ENCODE measurements around the gene DVL3. TPM values are rescaled to one million over a fixed set of nuclear protein-coding genes. Genes with fewer than 3 reads are reported as not detected.

DVL3 gene
- total RNA-seq, 1 donor from 2014 or later, result 55.1 TPM

DNA sequence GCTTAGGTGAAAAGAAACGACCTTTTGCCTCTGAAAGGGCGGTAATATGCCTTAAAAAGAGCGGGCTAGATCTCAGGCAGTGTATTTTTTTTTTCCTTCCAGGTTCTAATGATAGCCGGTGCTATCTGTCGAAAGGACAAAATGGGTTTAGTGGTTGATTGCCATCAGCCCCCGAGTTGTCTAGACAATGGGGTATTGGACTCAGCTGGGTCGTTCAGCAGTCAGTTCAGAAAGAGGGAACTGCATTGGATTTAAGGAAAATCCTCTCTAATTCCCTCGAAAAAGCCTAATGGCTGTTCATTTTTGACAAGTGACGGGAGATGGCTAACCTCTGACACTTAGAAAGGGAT lies 19.3 kb upstream of the DVL3 start:
- Histone ChIP-seq H3K9me3 (no peaks in the 10 kb centered on the region), H3K4me3 (peak overlapping the region; percentile 99), H3K27ac (peak overlapping the region; percentile 92), H3K36me3 (peaks cover 37% of the 10 kb centered on the region), H3K27me3 (ENCODE audit: low read depth) (no peaks in the 10 kb centered on the region), H3K4me1 (peaks cover 23% of the 10 kb centered on the region)
- ATAC-seq, result no peak
- no peak for DNase-seq
- TF ChIP-seq, protein P1, sequence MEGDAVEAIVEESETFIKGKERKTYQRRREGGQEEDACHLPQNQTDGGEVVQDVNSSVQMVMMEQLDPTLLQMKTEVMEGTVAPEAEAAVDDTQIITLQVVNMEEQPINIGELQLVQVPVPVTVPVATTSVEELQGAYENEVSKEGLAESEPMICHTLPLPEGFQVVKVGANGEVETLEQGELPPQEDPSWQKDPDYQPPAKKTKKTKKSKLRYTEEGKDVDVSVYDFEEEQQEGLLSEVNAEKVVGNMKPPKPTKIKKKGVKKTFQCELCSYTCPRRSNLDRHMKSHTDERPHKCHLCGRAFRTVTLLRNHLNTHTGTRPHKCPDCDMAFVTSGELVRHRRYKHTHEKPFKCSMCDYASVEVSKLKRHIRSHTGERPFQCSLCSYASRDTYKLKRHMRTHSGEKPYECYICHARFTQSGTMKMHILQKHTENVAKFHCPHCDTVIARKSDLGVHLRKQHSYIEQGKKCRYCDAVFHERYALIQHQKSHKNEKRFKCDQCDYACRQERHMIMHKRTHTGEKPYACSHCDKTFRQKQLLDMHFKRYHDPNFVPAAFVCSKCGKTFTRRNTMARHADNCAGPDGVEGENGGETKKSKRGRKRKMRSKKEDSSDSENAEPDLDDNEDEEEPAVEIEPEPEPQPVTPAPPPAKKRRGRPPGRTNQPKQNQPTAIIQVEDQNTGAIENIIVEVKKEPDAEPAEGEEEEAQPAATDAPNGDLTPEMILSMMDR (IDR thresholded peaks at IDR 0.05), result no peak
- intact Hi-C loops (cut with DNase I), result no loop called here

DNA sequence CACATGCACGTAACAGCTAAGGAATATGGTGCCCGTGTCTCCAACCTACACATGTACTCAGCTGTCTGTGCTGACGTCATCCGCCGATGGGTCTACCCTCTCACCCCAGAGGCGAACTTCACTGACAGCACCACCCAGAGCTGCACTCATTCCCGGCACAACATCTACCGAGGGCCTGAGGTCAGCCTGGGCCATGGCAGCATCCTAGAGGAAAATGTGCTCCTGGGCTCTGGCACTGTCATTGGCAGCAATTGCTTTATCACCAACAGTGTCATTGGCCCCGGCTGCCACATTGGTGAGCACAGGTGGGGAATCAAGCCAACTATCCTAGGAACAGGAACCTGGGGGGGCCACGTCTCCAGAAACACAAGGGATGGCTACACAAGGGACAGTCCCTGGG lies 14.7 kb upstream of the DVL3 start:
- intact Hi-C loops (cut with DNase I), result no loop called here
- Histone ChIP-seq H3K9me3 (no peaks in the 10 kb centered on the region), H3K27ac (no peak overlapping the region), H3K36me3 (peaks cover 83% of the 10 kb centered on the region), H3K27me3 (ENCODE audit: low read depth) (no peaks in the 10 kb centered on the region), H3K4me1 (peaks cover 16% of the 10 kb centered on the region), H3K4me3 (no peak overlapping the region)
- TF ChIP-seq, protein P1 (IDR thresholded peaks at IDR 0.05), result no peak
- ATAC-seq (no peak), DNase-seq (no peak)

GRCh38 chr3:184142199-184142598 lies 13.0 kb upstream of the DVL3 start:
- no peak for DNase-seq
- Histone ChIP-seq H3K27me3 (ENCODE audit: low read depth) (no peaks in the 10 kb centered on the region), H3K36me3 (peaks cover 95% of the 10 kb centered on the region), H3K4me3 (no peak overlapping the region), H3K9me3 (no peaks in the 10 kb centered on the region), H3K4me1 (peaks cover 2% of the 10 kb centered on the region), H3K27ac (no peak overlapping the region)
- TF ChIP-seq, protein P1 (IDR thresholded peaks at IDR 0.05), result no peak
- intact Hi-C loops (cut with DNase I), result no loop called here
- ATAC-seq, result no peak

GRCh38 chr3:184143327-184143726 lies 11.8 kb upstream of the DVL3 start:
- Histone ChIP-seq H3K36me3 (peaks cover 85% of the 10 kb centered on the region), H3K4me1 (no peaks in the 10 kb centered on the region), H3K4me3 (no peak overlapping the region), H3K27me3 (ENCODE audit: low read depth) (no peaks in the 10 kb centered on the region), H3K27ac (no peak overlapping the region), H3K9me3 (no peaks in the 10 kb centered on the region)
- ATAC-seq (no peak), DNase-seq (no peak)
- TF ChIP-seq, protein P1 (IDR thresholded peaks at IDR 0.05), result no peak
- intact Hi-C loops (cut with DNase I), result no loop called here

DNA sequence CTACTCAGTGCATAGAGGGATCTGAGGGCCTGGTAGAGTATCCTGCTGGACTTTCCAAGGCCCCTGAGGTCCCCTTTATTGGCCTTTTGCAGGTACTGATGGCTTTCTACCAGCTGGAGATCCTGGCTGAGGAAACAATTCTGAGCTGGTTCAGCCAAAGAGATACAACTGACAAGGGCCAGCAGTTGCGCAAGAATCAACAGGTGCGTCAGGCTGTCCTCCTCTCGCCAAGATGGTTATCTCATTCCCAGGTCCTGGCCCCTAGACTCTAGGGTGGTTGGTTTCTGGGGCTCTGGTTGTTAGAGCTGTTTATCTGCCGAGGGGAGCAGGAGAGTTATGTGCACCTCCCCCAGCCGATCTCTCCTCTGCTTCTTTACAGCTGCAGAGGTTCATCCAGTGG lies 10.7 kb upstream of the DVL3 start:
- H3K9me3 ChIP-seq, result no peaks in the 10 kb centered on the region
- DNase-seq (no peak), ATAC-seq (no peak)
- H3K4me3 ChIP-seq, result no peak overlapping the region
- H3K27me3 ChIP-seq (ENCODE audit: low read depth), result no peaks in the 10 kb centered on the region
- no peaks in the 10 kb centered on the region for H3K4me1 ChIP-seq
- H3K27ac ChIP-seq, result no peak overlapping the region
- intact Hi-C loops (cut with DNase I), result no loop called here
- peaks cover 74% of the 10 kb centered on the region for H3K36me3 ChIP-seq
- TF ChIP-seq, protein P1 (IDR thresholded peaks at IDR 0.05), result no peak

- no peaks in the 10 kb centered on the region for H3K27me3 ChIP-seq (ENCODE audit: low read depth)
- H3K27ac ChIP-seq, result no peak overlapping the region
- DNase-seq (peak; percentile 51), ATAC-seq (peak; percentile 80 to 84)
- no peak overlapping the region for H3K4me3 ChIP-seq
- intact Hi-C loops (cut with DNase I), result no loop called here
- TF ChIP-seq, protein P1 (IDR thresholded peaks at IDR 0.05), result peak; percentile 45
- peaks cover 68% of the 10 kb centered on the region for H3K36me3 ChIP-seq
- H3K4me1 ChIP-seq, result no peaks in the 10 kb centered on the region
- H3K9me3 ChIP-seq, result no peaks in the 10 kb centered on the region
These were observed 10.1 kb upstream of the DVL3 start for GRCh38 chr3:184145111-184145524.

Measured in lower lobe of right lung (tissue), 2 donors.